NT2/D1 (cell line): ENCODE measurements around the gene ENO4.

Experiments
- DNase-seq: peaks from one replicate; pipeline ENCODE4 v3.0.0-alpha.2; 2011; ENCODE audit warnings: low read depth, low spot score
- H3K27me3 ChIP-seq: 2 replicates; pipeline ENCODE4 v1.6.0; 2011; ENCODE audit warnings: mild to moderate bottlenecking; ENCODE audit not compliant: insufficient read length, insufficient read depth
- H3K36me3 ChIP-seq: 2 replicates; pipeline ENCODE4 v1.6.1; 2011; ENCODE audit warnings: mild to moderate bottlenecking, low read length, mixed read lengths; ENCODE audit not compliant: insufficient read depth, insufficient read length
- H3K4me1 ChIP-seq: 2 replicates; pipeline ENCODE4 v1.5.1; 2011; ENCODE audit not compliant: insufficient read depth, insufficient read length
- H3K4me3 ChIP-seq: 2 replicates; pipeline ENCODE4 v1.5.1; 2011; ENCODE audit warnings: low read depth; ENCODE audit not compliant: insufficient read length
- H3K9ac ChIP-seq: 2 replicates; pipeline ENCODE4 v1.6.0; 2011; ENCODE audit warnings: low read depth; ENCODE audit not compliant: insufficient read length
- H3K9me3 ChIP-seq: 2 replicates; pipeline ENCODE4 v1.5.1; 2011; ENCODE audit warnings: mild to moderate bottlenecking, low read length; ENCODE audit not compliant: insufficient read depth
- SUZ12 ChIP-seq: IDR thresholded peaks from 2 replicates; pipeline ENCODE4 v1.6.1; 2011; ENCODE audit not compliant: insufficient read length, insufficient read depth; ENCODE audit errors: extremely low read depth
- YY1 ChIP-seq: IDR thresholded peaks from 2 replicates; pipeline ENCODE4 v1.6.1; 2011; ENCODE audit not compliant: insufficient read length, insufficient read depth
- ZNF274 ChIP-seq: IDR thresholded peaks from 2 replicates; pipeline ENCODE4 v1.6.1; 2011; ENCODE audit warnings: mild to moderate bottlenecking, low read depth, low read length

Gene ENO4

DNA sequence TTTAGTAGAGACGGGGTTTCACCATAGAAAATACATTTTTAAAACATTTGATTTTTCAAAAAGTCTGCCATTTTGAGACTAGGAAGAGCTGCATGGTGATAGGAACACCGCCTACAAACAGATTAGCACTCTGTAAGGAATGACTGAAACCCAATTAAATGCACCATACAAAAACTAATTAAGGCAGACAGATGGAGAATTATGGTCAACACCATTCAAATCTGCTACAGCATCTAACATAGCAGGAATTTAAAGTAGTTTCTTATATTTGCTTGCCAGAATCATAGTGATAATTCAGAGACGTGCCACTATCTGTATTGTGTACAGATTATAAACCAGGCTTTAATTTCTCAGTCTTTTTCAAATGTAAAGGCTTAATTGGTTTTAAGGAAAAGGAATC, 68.2 kb downstream of the ENO4 start:
- DNase-seq: no peak
- H3K27me3 ChIP-seq: no peaks in the 10 kb centered on the region
- H3K4me1 ChIP-seq: no peaks in the 10 kb centered on the region
- H3K4me3 ChIP-seq: no peak overlapping the region
- H3K9ac ChIP-seq: no peak overlapping the region
- no peak for TF ChIP-seq YY1
- no peak for TF ChIP-seq ZNF274
- no peak for TF ChIP-seq SUZ12
- H3K9me3 ChIP-seq: no peaks in the 10 kb centered on the region
- peaks cover 33% of the 10 kb centered on the region for H3K36me3 ChIP-seq

DNA sequence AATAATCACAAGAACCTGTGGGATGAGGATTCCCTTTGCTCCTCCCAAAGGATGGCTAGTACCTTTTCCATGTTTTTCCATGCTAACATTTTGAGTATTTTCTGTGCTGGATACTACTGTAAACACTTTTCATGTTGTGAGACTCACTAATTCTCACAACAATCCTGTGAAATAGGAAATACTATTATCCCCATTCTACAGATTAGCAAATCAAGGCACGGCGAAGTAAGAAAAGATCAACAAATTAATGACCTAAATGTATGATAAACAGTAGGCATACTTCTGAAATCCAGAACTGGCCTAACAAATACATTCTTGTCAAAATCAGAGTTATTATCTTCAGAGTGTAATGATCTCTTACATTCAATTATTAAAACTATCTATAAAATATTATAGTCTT, 69.3 kb downstream of the ENO4 start:
- no peak overlapping the region for H3K4me3 ChIP-seq
- no peak for DNase-seq
- no peaks in the 10 kb centered on the region for H3K9me3 ChIP-seq
- H3K27me3 ChIP-seq: no peaks in the 10 kb centered on the region
- TF ChIP-seq SUZ12 (no peak), YY1 (no peak), ZNF274 (no peak)
- peaks cover 28% of the 10 kb centered on the region for H3K36me3 ChIP-seq
- H3K9ac ChIP-seq: no peak overlapping the region
- no peaks in the 10 kb centered on the region for H3K4me1 ChIP-seq

DNA sequence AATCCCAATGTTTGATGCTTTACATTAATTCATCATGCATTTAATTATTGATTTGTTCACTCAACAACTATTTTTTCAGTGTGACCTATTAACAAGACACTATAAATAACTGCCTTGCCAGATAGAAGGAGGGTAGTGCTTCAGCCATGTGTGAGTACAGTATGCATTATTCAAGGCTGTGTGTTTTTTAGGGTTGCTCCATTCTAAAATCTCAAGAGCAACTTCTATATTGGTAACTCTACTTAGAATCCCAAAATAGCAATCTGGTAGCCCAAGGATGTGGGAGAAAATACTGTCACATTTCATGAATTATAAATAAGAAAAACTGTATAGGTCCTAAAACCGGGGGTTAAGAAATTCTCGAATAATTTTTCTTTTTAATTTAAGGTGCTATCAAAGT, 69.9 kb downstream of the ENO4 start:
- no peak overlapping the region for H3K4me3 ChIP-seq
- H3K36me3 ChIP-seq: peaks cover 24% of the 10 kb centered on the region
- TF ChIP-seq SUZ12: no peak
- no peak for TF ChIP-seq ZNF274
- TF ChIP-seq YY1: no peak
- H3K9ac ChIP-seq: no peak overlapping the region
- H3K4me1 ChIP-seq: no peaks in the 10 kb centered on the region
- no peak for DNase-seq
- no peaks in the 10 kb centered on the region for H3K9me3 ChIP-seq
- H3K27me3 ChIP-seq: no peaks in the 10 kb centered on the region

DNA sequence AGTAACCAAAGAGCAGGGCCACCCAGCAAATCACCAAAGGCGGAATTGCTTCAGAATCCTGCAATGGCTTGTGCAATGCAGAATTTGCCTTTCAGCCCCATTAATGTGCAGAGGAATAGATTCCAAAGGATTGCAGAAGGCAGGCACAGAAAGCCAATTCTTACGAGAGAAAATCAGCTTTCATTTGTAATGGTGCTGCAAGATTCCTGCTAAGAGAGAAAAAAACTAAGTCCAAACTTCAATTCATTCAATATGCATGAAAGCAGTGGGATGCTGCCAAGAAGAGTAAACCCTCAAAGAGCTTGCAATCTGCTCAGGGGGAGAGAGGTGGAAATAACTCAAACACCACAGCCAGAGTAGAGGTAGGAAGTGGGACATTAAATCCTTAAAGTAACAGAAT, 70.4 kb downstream of the ENO4 start:
- peaks cover 20% of the 10 kb centered on the region for H3K36me3 ChIP-seq
- no peaks in the 10 kb centered on the region for H3K4me1 ChIP-seq
- no peaks in the 10 kb centered on the region for H3K27me3 ChIP-seq
- no peak overlapping the region for H3K4me3 ChIP-seq
- no peaks in the 10 kb centered on the region for H3K9me3 ChIP-seq
- no peak overlapping the region for H3K9ac ChIP-seq
- TF ChIP-seq SUZ12 (no peak), YY1 (no peak), ZNF274 (no peak)
- no peak for DNase-seq

DNA sequence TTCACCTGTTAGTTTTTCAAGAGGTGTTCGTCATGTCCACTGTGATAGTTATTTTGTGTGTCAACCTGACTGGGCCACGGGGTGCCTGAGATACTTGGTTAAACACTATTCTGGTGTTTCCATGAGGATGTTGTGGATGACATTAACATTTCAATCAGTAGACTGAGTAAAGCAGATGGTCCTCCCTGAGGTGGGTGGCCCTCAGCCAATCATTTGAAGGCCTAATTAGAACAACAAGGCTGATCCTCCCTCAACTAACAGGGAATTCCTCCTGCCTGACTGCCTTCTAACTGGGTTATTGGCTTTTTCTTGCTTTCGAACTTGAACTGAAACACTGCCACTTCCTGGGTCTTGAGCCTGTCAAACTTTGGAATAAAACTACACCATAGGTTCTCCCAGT, 75.8 kb downstream of the ENO4 start:
- H3K4me3 ChIP-seq: no peak overlapping the region
- H3K9me3 ChIP-seq: no peaks in the 10 kb centered on the region
- H3K9ac ChIP-seq: no peak overlapping the region
- peaks cover 2% of the 10 kb centered on the region for H3K4me1 ChIP-seq
- peaks cover 17% of the 10 kb centered on the region for H3K36me3 ChIP-seq
- no peaks in the 10 kb centered on the region for H3K27me3 ChIP-seq
- no peak for DNase-seq
- TF ChIP-seq ZNF274 (no peak), SUZ12 (no peak), YY1 (no peak)

DNA sequence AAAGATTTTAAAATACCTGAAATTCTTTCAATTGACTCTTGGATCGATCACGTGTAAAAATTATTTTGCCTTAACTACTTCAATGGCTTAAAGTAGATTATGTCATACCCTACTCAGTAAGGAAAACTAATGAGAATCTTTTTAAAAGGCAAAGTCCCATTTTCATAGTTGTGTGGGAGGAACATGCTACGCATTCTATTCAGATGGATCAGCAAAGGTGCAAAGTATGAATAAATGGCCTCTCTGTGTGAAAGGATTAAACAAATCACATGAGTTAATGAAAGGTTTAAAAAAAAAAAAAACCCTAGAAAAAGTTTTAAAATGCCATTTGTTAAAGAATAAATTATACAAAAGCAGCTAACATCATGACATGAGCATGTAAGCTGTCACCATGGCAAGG, 77.1 kb downstream of the ENO4 start:
- H3K4me3 ChIP-seq: no peak overlapping the region
- peaks cover 2% of the 10 kb centered on the region for H3K4me1 ChIP-seq
- DNase-seq: no peak
- H3K27me3 ChIP-seq: no peaks in the 10 kb centered on the region
- H3K9ac ChIP-seq: no peak overlapping the region
- H3K36me3 ChIP-seq: peaks cover 8% of the 10 kb centered on the region
- H3K9me3 ChIP-seq: no peaks in the 10 kb centered on the region
- TF ChIP-seq YY1 (no peak), ZNF274 (no peak), SUZ12 (no peak)

DNA sequence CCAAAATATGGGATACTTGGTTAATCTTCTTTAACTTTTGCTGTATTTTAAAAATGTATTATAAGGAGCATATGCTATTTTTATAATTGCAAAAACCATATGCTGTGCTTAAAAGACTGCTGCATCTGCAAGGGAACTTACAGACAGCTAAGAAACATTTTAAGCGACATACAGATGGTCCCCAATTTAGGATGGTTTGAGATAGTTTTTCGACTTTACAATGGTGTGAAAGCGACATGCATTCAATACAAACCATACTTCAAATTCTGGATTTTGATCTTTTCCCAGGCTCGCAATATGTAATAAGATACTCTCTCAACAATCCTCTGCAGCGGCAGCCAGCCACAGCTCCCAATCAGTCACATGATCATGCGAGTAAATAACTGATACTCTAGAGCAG, 82.5 kb downstream of the ENO4 start:
- no peak for TF ChIP-seq ZNF274
- Histone ChIP-seq H3K36me3 (peaks cover 8% of the 10 kb centered on the region), H3K9ac (no peak overlapping the region), H3K9me3 (no peaks in the 10 kb centered on the region), H3K4me1 (no peaks in the 10 kb centered on the region), H3K27me3 (no peaks in the 10 kb centered on the region), H3K4me3 (no peak overlapping the region)
- no peak for DNase-seq
